ENCODE results near the gene CLPSL2.

GRCh38 chr6:35728683-35729678 is 47.4 kb upstream of the CLPSL2 start:
- peak; percentile 55; the same call in 1 of the 2 replicates for TF ChIP-seq CTCF (IDR thresholded peaks at IDR 0.05; ENCODE audit: low read length)
- no peak for TF ChIP-seq EZH2 (IDR thresholded peaks at IDR 0.05; ENCODE audit: borderline replicate concordance, low read length)
